ENCODE data around the gene FKBP4. TPM values are rescaled to one million over a fixed set of nuclear protein-coding genes. Genes with fewer than 3 reads are reported as not detected.

The FKBP4 gene
- total RNA-seq, 1 experiment from 2014 or later, result 226 TPM

GRCh38 chr12:2752676-2753371, 41.9 kb upstream of the FKBP4 start:
- no TSS peak for BruUV-seq (replicated peaks)
- Histone ChIP-seq H3K27ac (no peak overlapping the region), H3F3A (ENCODE audit: insufficient read depth, low read depth) (no peaks in the 10 kb centered on the region), H3K27me3 (ENCODE audit: insufficient read depth, low read depth) (peaks cover 92% of the 10 kb centered on the region), H3K4me3 (no peak overlapping the region), H2AFZ (no peak overlapping the region), H3K9me2 (ENCODE audit: insufficient read depth) (no peaks in the 10 kb centered on the region), H3K9me3 (ENCODE audit: insufficient read depth, low read depth) (no peaks in the 10 kb centered on the region), H3K36me3 (ENCODE audit: low read depth) (no peaks in the 10 kb centered on the region), H3K4me2 (no peak overlapping the region), H4K20me1 (ENCODE audit: insufficient read depth) (no peaks in the 10 kb centered on the region), H3K79me2 (ENCODE audit: low read depth) (no peaks in the 10 kb centered on the region), H3K4me1 (replicated peaks; ENCODE audit: insufficient read depth) (no peaks in the 10 kb centered on the region)
- intact Hi-C loops (cut with micrococcal nuclease; ENCODE audit: unreplicated experiment), result no loop called here
- DNase-seq, result peak; percentile 57 to 71
- CTCF ChIA-PET, result no interaction called here
- TF ChIP-seq CTCF (conservative IDR thresholded peaks at IDR 0.05) (no peak), EZH2 (IDR thresholded peaks at IDR 0.05; ENCODE audit: low read depth) (no peak)
- POLR2A ChIA-PET (ENCODE audit: unreplicated experiment), result interaction anchor here (0.6 kb wide), 1 partner anchor 191 kb away, joined by 3 read pairs; no protein-coding TSS in a partner anchor

- H3K4me1 ChIP-seq (replicated peaks; ENCODE audit: insufficient read depth), result no peaks in the 10 kb centered on the region
- CTCF ChIA-PET, result no interaction called here
- intact Hi-C loops (cut with micrococcal nuclease; ENCODE audit: unreplicated experiment), result no loop called here
- POLR2A ChIA-PET (ENCODE audit: unreplicated experiment), result no interaction called here
- no peaks in the 10 kb centered on the region for H4K20me1 ChIP-seq (ENCODE audit: insufficient read depth)
- H3K79me2 ChIP-seq (ENCODE audit: low read depth), result no peaks in the 10 kb centered on the region
- H3F3A ChIP-seq (ENCODE audit: insufficient read depth, low read depth), result no peaks in the 10 kb centered on the region
- peaks cover 92% of the 10 kb centered on the region for H3K27me3 ChIP-seq (ENCODE audit: insufficient read depth, low read depth)
- H3K4me2 ChIP-seq, result no peak overlapping the region
- no peak overlapping the region for H3K4me3 ChIP-seq
- no peak overlapping the region for H2AFZ ChIP-seq
- no peak for DNase-seq
- no peaks in the 10 kb centered on the region for H3K9me3 ChIP-seq (ENCODE audit: insufficient read depth, low read depth)
- no peaks in the 10 kb centered on the region for H3K9me2 ChIP-seq (ENCODE audit: insufficient read depth)
- H3K36me3 ChIP-seq (ENCODE audit: low read depth), result no peaks in the 10 kb centered on the region
- no TSS peak for BruUV-seq (replicated peaks)
- H3K27ac ChIP-seq, result no peak overlapping the region
- TF ChIP-seq CTCF (conservative IDR thresholded peaks at IDR 0.05) (no peak), EZH2 (IDR thresholded peaks at IDR 0.05; ENCODE audit: low read depth) (no peak)
Observed at GRCh38 chr12:2753536-2753935, 41.2 kb upstream of the FKBP4 start.

GRCh38 chr12:2754208-2754607, 40.6 kb upstream of the FKBP4 start:
- Histone ChIP-seq H3K27ac (no peak overlapping the region), H3K4me2 (no peak overlapping the region), H3K27me3 (ENCODE audit: insufficient read depth, low read depth) (peaks cover 92% of the 10 kb centered on the region), H2AFZ (no peak overlapping the region), H3K4me3 (no peak overlapping the region), H3F3A (ENCODE audit: insufficient read depth, low read depth) (no peaks in the 10 kb centered on the region), H4K20me1 (ENCODE audit: insufficient read depth) (no peaks in the 10 kb centered on the region), H3K9me2 (ENCODE audit: insufficient read depth) (no peaks in the 10 kb centered on the region), H3K36me3 (ENCODE audit: low read depth) (no peaks in the 10 kb centered on the region), H3K79me2 (ENCODE audit: low read depth) (no peaks in the 10 kb centered on the region), H3K9me3 (ENCODE audit: insufficient read depth, low read depth) (no peaks in the 10 kb centered on the region), H3K4me1 (replicated peaks; ENCODE audit: insufficient read depth) (no peaks in the 10 kb centered on the region)
- CTCF ChIA-PET, result no interaction called here
- POLR2A ChIA-PET (ENCODE audit: unreplicated experiment), result no interaction called here
- TF ChIP-seq CTCF (conservative IDR thresholded peaks at IDR 0.05), result no peak
- TF ChIP-seq EZH2 (IDR thresholded peaks at IDR 0.05; ENCODE audit: low read depth), result no peak
- DNase-seq, result no peak
- intact Hi-C loops (cut with micrococcal nuclease; ENCODE audit: unreplicated experiment), result no loop called here
- BruUV-seq (replicated peaks), result no TSS peak

Measured in PC-9 (cell line).